GM12873 (cell line): ENCODE data around the gene EIF4G3.

ENCODE experiments used
- CTCF ChIP-seq: IDR thresholded peaks from 2 replicates; pipeline ENCODE4 v1.5.1; 2012; ENCODE audit warnings: low read depth, mild to moderate bottlenecking, moderate library complexity, low read length, control low read depth; ENCODE audit not compliant: insufficient read depth; ENCODE audit errors: missing control alignments

The EIF4G3 gene

GRCh38 chr1:21082073-21082472, 94.6 kb downstream of the EIF4G3 start:
- TF ChIP-seq CTCF: no peak

GRCh38 chr1:21077085-21077484, 99.6 kb downstream of the EIF4G3 start:
- no peak for TF ChIP-seq CTCF

- TF ChIP-seq CTCF: no peak
Observed at GRCh38 chr1:21072721-21073120, 104.0 kb downstream of the EIF4G3 start.

GRCh38 chr1:21069549-21069948, 107.1 kb downstream of the EIF4G3 start:
- no peak for TF ChIP-seq CTCF

GRCh38 chr1:21068937-21069336, 107.8 kb downstream of the EIF4G3 start:
- no peak for TF ChIP-seq CTCF

GRCh38 chr1:21067551-21068227, 109.0 kb downstream of the EIF4G3 start:
- no peak for TF ChIP-seq CTCF

GRCh38 chr1:21066356-21067012, 110.2 kb downstream of the EIF4G3 start:
- TF ChIP-seq CTCF: no peak
